GM12878 (cell line): ENCODE results near the gene DNAAF8. TPM values are rescaled to one million over a fixed set of nuclear protein-coding genes. Genes with fewer than 3 reads are reported as not detected.

Experiments
- ATAC-seq: fragments of 200-7000 bp; cut with Tn5 transposase; 3 replicates; pipeline ENCODE4 v1.9.1; 2020; ENCODE audit warnings: mild to moderate bottlenecking, moderate library complexity
- BruUV-seq: library from RNA; stranded (reverse); fragments of 400-500 nt; replicated peaks from 2 replicates; lab custom pipeline; 2021; lab: Mats Ljungman, UMichigan
- CTCF ChIA-PET: fragments of 300-600 bp; sonication (Branson Sonifier 250); formaldehyde crosslinking; extraction: SDS; loops from one replicate; lab custom pipeline; 2021; ENCODE audit warnings: inconsistent platforms; lab: Yijun Ruan, JAX
- POLR2A ChIA-PET: fragments of 350-600 bp; formaldehyde crosslinking; extraction: SDS; loops from one replicate; lab custom pipeline; 2021; ENCODE audit warnings: inconsistent platforms; lab: Charles Lee
- RAD21 ChIA-PET: fragments of 300-600 bp; sonication (Branson Sonifier 250); formaldehyde crosslinking; loops from one replicate; lab custom pipeline; 2023; ENCODE audit warnings: antibody characterized with exemption; ENCODE audit not compliant: unreplicated experiment; lab: Charles Lee
- SMC1A ChIA-PET: fragments of 300-600 bp; sonication (Branson Sonifier 250); formaldehyde crosslinking; loops from one replicate; lab custom pipeline; 2023; ENCODE audit not compliant: unreplicated experiment, uncharacterized antibody; lab: Charles Lee
- DNase-seq: peaks from one replicate; pipeline ENCODE4 v3.0.0-alpha.2; 2011; ENCODE audit warnings: low read depth, low spot score
- FAIRE-seq: peaks from 3 replicates; lab custom pipeline; 2011; peaks lifted over from hg19 to GRCh38; lab: Jason Lieb, UNC
- H2AFZ ChIP-seq: 2 replicates; pipeline ENCODE4 v1.6.0; 2011; ENCODE audit warnings: low read depth, low read length, control low read depth; ENCODE audit not compliant: control insufficient read depth
- H3K27ac ChIP-seq: 2 replicates; pipeline ENCODE4 v1.5.1; 2011; ENCODE audit warnings: control low read depth; ENCODE audit not compliant: control insufficient read depth, insufficient read depth
- H3K27me3 ChIP-seq, 2 experiments: replicated peaks in 1 of 2; 2 replicates each; pipeline versions ENCODE4 v1.6.0 to v1.6.1; 2011; ENCODE audit warnings: low read length in 1 of 2; ENCODE audit not compliant: control insufficient read depth in 2 of 2, insufficient read depth in 2 of 2
- H3K36me3 ChIP-seq, 2 experiments: 2 replicates each; pipeline ENCODE4 v1.5.1; 2011; ENCODE audit warnings: low read length in 1 of 2; ENCODE audit not compliant: control insufficient read depth in 2 of 2, insufficient read depth in 2 of 2
- H3K4me1 ChIP-seq: 2 replicates; pipeline ENCODE4 v1.6.1; 2011; ENCODE audit warnings: mild to moderate bottlenecking, low read length, moderate library complexity, mixed read lengths; ENCODE audit not compliant: control insufficient read depth, insufficient read depth
- H3K4me2 ChIP-seq: 2 replicates; pipeline ENCODE4 v1.6.0; 2011; ENCODE audit warnings: control low read depth; ENCODE audit not compliant: control insufficient read depth, insufficient read depth
- H3K4me3 ChIP-seq: fragments of 200-600 bp; sonication (generic); 2 replicates; pipeline ENCODE4 v1.5.1; 2016
- H3K79me2 ChIP-seq: 2 replicates; pipeline ENCODE4 v1.6.0; 2011; ENCODE audit warnings: low read length; ENCODE audit not compliant: control insufficient read depth, insufficient read depth
- H3K9ac ChIP-seq: 2 replicates; pipeline ENCODE4 v1.8.0; 2011; ENCODE audit warnings: low read length, control low read depth, mixed read lengths; ENCODE audit not compliant: control insufficient read depth, insufficient read depth
- H3K9me3 ChIP-seq: replicated peaks from 3 replicates; pipeline ENCODE4 v1.5.1; 2011; ENCODE audit warnings: mild to moderate bottlenecking, low read length; ENCODE audit not compliant: control insufficient read depth, insufficient read depth
- H4K20me1 ChIP-seq: 2 replicates; pipeline ENCODE4 v1.6.0; 2011; ENCODE audit not compliant: control insufficient read depth, insufficient read depth
- BACH1 ChIP-seq: fragments of 450-650 bp; IDR thresholded peaks from 2 replicates; pipeline ENCODE4 v1.6.1; 2017; ENCODE audit warnings: mild to moderate bottlenecking, borderline replicate concordance
- BMI1 ChIP-seq: fragments of 450-650 bp; IDR thresholded peaks from 2 replicates; pipeline ENCODE4 v1.6.1; 2016; ENCODE audit warnings: mild to moderate bottlenecking, moderate library complexity, borderline replicate concordance
- IRF4 ChIP-seq: IDR thresholded peaks from 2 replicates; pipeline ENCODE4 v1.6.1; 2011; ENCODE audit warnings: low read depth, low read length
- MEF2B ChIP-seq: fragments of 450-650 bp; IDR thresholded peaks from 2 replicates; pipeline ENCODE4 v1.6.1; 2018; ENCODE audit warnings: mild to moderate bottlenecking, moderate library complexity; ENCODE audit not compliant: partially characterized antibody, poor library complexity, severe bottlenecking
- NBN ChIP-seq: fragments of 450-650 bp; IDR thresholded peaks from 2 replicates; pipeline ENCODE4 v1.6.1; 2016
- POLR2A ChIP-seq: IDR thresholded peaks from 2 replicates; pipeline ENCODE4 v1.6.1; 2011; ENCODE audit warnings: low read depth, mild to moderate bottlenecking, low read length
- TBL1XR1 ChIP-seq: IDR thresholded peaks from 2 replicates; pipeline ENCODE4 v1.6.1; 2012; ENCODE audit warnings: low read depth, low read length, improper control_type of control experiment
- ZSCAN29 ChIP-seq: fragments of 450-650 bp; IDR thresholded peaks from 2 replicates; pipeline ENCODE4 v1.6.1; 2017; ENCODE audit warnings: mild to moderate bottlenecking, moderate library complexity
- WGBS: methylation state at CpG from one replicate; pipeline ENCODE4 v1.1.6; 2016; ENCODE audit warnings: low lambda C conversion rate; ENCODE audit not compliant: insufficient replicate concordance, insufficient coverage; ENCODE audit errors: missing lambda C conversion rate; 5-methylcytosine and 5-hydroxymethylcytosine counted together
- in situ Hi-C: fragments of 300-500 bp; cut with MboI; formaldehyde crosslinking; loops from 9 replicates; pipeline ENCODE4 v1.14.3; 2018; ENCODE audit warnings: mixed read lengths
- intact Hi-C: fragments of 100-400 bp; cut with micrococcal nuclease; formaldehyde crosslinking; loops from one replicate; pipeline ENCODE4 v1.14.2; 2022; ENCODE audit not compliant: unreplicated experiment
- polyA plus RNA-seq, 11 experiments: library from polyadenylated mRNA; depleted of rRNA in 4 of 11; unstranded in 6 of 11; stranded (reverse) in 5 of 11; fragments of >200 nt; fragmentation: Nextera tagmentation in 4 of 11; fragmentation: Illumina TruSeq in 1 of 11; extraction: Ambion mirVana in 4 of 11; extraction: Trizol in 1 of 11; gene quantifications; 1 replicate in 1 of 11; 2 replicates in 10 of 11; pipeline versions ENCODE4 v1.2.1 to v1.2.3, GENCODE V29; 2011 to 2016; ENCODE audit warnings: inconsistent platforms in 2 of 11, missing spikeins in 2 of 11, low read depth in 1 of 11
- total RNA-seq, 4 experiments: library from RNA; depleted of rRNA in 3 of 4; stranded (reverse); fragments of >200 nt in 3 of 4; fragmentation: Illumina TruSeq in 1 of 4; extraction: Trizol in 1 of 4; gene quantifications; 2 replicates each; pipeline versions ENCODE4 v1.2.1 to v1.2.3, GENCODE V29; 2013 to 2021
- TF ChIP-seq, protein P1 (sequence below): IDR thresholded peaks from 2 replicates; pipeline ENCODE4 v1.6.1; 2012; ENCODE audit warnings: low read depth, low read length, improper control_type of control experiment
- TF ChIP-seq, protein P2 (sequence below): IDR thresholded peaks from 2 replicates; pipeline ENCODE4 v1.6.1; 2011; ENCODE audit warnings: borderline replicate concordance, low read depth, mild to moderate bottlenecking, moderate library complexity, low read length; ENCODE audit not compliant: insufficient read depth, poor library complexity, severe bottlenecking
- TF ChIP-seq, protein P3 (sequence below): IDR thresholded peaks from 2 replicates; pipeline ENCODE4 v1.6.1; 2012; ENCODE audit warnings: low read depth, low read length, improper control_type of control experiment
- TF ChIP-seq, protein P4 (sequence below): fragments of 150-350 bp; IDR thresholded peaks from 2 replicates; pipeline ENCODE4 v1.6.1; 2016; ENCODE audit warnings: low read depth, low read length

DNAAF8 gene
- total and polyA plus RNA-seq, 10 of the 15 experiments (the other 5 are each of a cell fraction or from before 2014, with no cell fraction given): 0.01 to 0.78 (median 0.22) TPM; not detected in 2

DNA sequence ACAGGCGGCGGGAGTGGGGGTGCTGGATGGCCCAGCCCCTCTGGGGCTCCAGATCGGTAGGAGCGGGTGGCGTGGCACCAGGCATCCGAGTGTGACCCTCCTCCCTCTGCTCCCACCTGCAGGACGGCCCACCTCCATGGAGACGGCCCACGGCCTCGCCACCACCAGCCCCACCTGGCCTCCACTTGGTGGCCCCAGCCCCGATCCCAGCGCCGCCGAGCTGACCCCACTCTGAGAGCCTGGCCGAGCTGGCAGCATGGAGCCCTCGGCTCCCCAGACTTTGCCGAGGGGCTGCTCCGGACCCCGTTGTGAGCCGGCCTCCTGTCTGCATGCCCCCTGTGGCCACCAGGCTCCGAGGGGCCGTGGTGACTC lies 45.7 kb upstream of the DNAAF8 start:
- DNase-seq (no peak), FAIRE-seq (no peak)
- 94% methylated on average over 22 of the region's 22 CpGs for WGBS

More for the DNA sequence above, 45.7 kb upstream of the DNAAF8 start:
- peaks cover 7% of the 10 kb centered on the region for H3K4me1 ChIP-seq
- ChIA-PET RAD21 (no interaction called here), CTCF (no interaction called here), SMC1A (no interaction called here), POLR2A (interaction anchor here (0.6 kb wide), 1 partner anchor 309 kb away, joined by 4 read pairs; no protein-coding TSS in a partner anchor)
- in situ Hi-C loops: no loop called here
- intact Hi-C loops: no loop called here
- TF ChIP-seq, protein P1, sequence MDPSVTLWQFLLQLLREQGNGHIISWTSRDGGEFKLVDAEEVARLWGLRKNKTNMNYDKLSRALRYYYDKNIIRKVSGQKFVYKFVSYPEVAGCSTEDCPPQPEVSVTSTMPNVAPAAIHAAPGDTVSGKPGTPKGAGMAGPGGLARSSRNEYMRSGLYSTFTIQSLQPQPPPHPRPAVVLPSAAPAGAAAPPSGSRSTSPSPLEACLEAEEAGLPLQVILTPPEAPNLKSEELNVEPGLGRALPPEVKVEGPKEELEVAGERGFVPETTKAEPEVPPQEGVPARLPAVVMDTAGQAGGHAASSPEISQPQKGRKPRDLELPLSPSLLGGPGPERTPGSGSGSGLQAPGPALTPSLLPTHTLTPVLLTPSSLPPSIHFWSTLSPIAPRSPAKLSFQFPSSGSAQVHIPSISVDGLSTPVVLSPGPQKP: no peak
- TF ChIP-seq TBL1XR1 (no peak), POLR2A (no peak), MEF2B (no peak), BMI1 (no peak), BACH1 (no peak), NBN (no peak), ZSCAN29 (no peak), IRF4 (no peak)
- TF ChIP-seq, protein P2, sequence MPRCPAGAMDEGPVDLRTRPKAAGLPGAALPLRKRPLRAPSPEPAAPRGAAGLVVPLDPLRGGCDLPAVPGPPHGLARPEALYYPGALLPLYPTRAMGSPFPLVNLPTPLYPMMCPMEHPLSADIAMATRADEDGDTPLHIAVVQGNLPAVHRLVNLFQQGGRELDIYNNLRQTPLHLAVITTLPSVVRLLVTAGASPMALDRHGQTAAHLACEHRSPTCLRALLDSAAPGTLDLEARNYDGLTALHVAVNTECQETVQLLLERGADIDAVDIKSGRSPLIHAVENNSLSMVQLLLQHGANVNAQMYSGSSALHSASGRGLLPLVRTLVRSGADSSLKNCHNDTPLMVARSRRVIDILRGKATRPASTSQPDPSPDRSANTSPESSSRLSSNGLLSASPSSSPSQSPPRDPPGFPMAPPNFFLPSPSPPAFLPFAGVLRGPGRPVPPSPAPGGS: no peak
- TF ChIP-seq, protein P3, sequence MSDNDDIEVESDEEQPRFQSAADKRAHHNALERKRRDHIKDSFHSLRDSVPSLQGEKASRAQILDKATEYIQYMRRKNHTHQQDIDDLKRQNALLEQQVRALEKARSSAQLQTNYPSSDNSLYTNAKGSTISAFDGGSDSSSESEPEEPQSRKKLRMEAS: no peak
- TF ChIP-seq, protein P4, sequence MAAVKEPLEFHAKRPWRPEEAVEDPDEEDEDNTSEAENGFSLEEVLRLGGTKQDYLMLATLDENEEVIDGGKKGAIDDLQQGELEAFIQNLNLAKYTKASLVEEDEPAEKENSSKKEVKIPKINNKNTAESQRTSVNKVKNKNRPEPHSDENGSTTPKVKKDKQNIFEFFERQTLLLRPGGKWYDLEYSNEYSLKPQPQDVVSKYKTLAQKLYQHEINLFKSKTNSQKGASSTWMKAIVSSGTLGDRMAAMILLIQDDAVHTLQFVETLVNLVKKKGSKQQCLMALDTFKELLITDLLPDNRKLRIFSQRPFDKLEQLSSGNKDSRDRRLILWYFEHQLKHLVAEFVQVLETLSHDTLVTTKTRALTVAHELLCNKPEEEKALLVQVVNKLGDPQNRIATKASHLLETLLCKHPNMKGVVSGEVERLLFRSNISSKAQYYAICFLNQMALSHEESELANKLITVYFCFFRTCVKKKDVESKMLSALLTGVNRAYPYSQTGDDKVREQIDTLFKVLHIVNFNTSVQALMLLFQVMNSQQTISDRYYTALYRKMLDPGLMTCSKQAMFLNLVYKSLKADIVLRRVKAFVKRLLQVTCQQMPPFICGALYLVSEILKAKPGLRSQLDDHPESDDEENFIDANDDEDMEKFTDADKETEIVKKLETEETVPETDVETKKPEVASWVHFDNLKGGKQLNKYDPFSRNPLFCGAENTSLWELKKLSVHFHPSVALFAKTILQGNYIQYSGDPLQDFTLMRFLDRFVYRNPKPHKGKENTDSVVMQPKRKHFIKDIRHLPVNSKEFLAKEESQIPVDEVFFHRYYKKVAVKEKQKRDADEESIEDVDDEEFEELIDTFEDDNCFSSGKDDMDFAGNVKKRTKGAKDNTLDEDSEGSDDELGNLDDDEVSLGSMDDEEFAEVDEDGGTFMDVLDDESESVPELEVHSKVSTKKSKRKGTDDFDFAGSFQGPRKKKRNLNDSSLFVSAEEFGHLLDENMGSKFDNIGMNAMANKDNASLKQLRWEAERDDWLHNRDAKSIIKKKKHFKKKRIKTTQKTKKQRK: no peak
- H2AFZ ChIP-seq: no peak overlapping the region
- H3K4me3 ChIP-seq: no peak overlapping the region
- no peak for ATAC-seq
- H4K20me1 ChIP-seq: no peaks in the 10 kb centered on the region
- H3K36me3 ChIP-seq: peaks cover 0 to 20% of the 10 kb centered on the region in 2 experiments; a peak in 3 of 4 replicates
- H3K27me3 ChIP-seq: no peaks in the 10 kb centered on the region
- H3K4me2 ChIP-seq: no peak overlapping the region
- BruUV-seq: no TSS peak
- no peak overlapping the region for H3K27ac ChIP-seq
- H3K9me3 ChIP-seq: no peaks in the 10 kb centered on the region
- no peak overlapping the region for H3K9ac ChIP-seq
- H3K79me2 ChIP-seq: peaks cover under 1% of the 10 kb centered on the region; the same call in 1 of the 2 replicates
